SK-N-SH treated with all-trans-retinoic acid at 6 μM for 48 hours (cell line): ENCODE results near the gene FOXD4L6.
"Not testable (repeated sequence)": the region's sequence is repeated elsewhere in the genome, so short reads cannot be mapped to it uniquely, and the experiment has no call there.

Experiments
- ARNTL ChIP-seq: fragments of 450-650 bp; formaldehyde crosslinking; IDR thresholded peaks from 2 replicates; pipeline ENCODE4 v1.5.0; 2020; ENCODE audit warnings: low read depth, mild to moderate bottlenecking, moderate library complexity, borderline replicate concordance
- BACH2 ChIP-seq: fragments of 250-450 bp; sonication (Bioruptor Pico); IDR thresholded peaks from 2 replicates; pipeline ENCODE4 v1.9.0; 2021; ENCODE audit warnings: mild to moderate bottlenecking, borderline replicate concordance
- CREB5 ChIP-seq: fragments of 250-450 bp; sonication (Bioruptor Pico); IDR thresholded peaks from 2 replicates; pipeline ENCODE4 v1.5.1; 2020; ENCODE audit warnings: low read depth, mild to moderate bottlenecking, moderate library complexity
- CSRNP3 ChIP-seq: fragments of 250-450 bp; sonication (Bioruptor Pico); IDR thresholded peaks from 2 replicates; pipeline ENCODE4 v1.5.1; 2021; ENCODE audit warnings: mild to moderate bottlenecking, moderate library complexity
- ESRRG ChIP-seq: fragments of 250-450 bp; sonication (Bioruptor Pico); IDR thresholded peaks from 2 replicates; pipeline ENCODE4 v1.6.1; 2021; ENCODE audit warnings: mild to moderate bottlenecking
- ISL1 ChIP-seq: fragments of 250-450 bp; sonication (Bioruptor Pico); IDR thresholded peaks from 2 replicates; pipeline ENCODE4 v2.1.2; 2022; ENCODE audit warnings: mild to moderate bottlenecking, moderate library complexity
- PATZ1 ChIP-seq: fragments of 250-450 bp; sonication (Bioruptor Pico); IDR thresholded peaks from 2 replicates; pipeline ENCODE4 v1.8.0; 2020; ENCODE audit warnings: mild to moderate bottlenecking, moderate library complexity, borderline replicate concordance
- RARB ChIP-seq: fragments of 250-450 bp; sonication (Bioruptor Pico); IDR thresholded peaks from 2 replicates; pipeline ENCODE4 v1.8.0; 2021; ENCODE audit warnings: mild to moderate bottlenecking, moderate library complexity
- ZFP3 ChIP-seq: fragments of 250-450 bp; sonication (Bioruptor Pico); IDR thresholded peaks from 2 replicates; pipeline ENCODE4 v1.5.0; 2020; ENCODE audit warnings: mild to moderate bottlenecking, moderate library complexity
- ZFP30 ChIP-seq: fragments of 450-650 bp; formaldehyde crosslinking; IDR thresholded peaks from 2 replicates; pipeline ENCODE4 v1.5.0; 2022; ENCODE audit warnings: mild to moderate bottlenecking, moderate library complexity
- ZNF565 ChIP-seq: fragments of 450-650 bp; formaldehyde crosslinking; conservative IDR thresholded peaks from 2 replicates; pipeline ENCODE4 v1.5.0; 2020; ENCODE audit warnings: low read depth, mild to moderate bottlenecking, moderate library complexity
- ZNF70 ChIP-seq: fragments of 450-650 bp; formaldehyde crosslinking; IDR thresholded peaks from 2 replicates; pipeline ENCODE4 v1.5.0; 2020; ENCODE audit warnings: mild to moderate bottlenecking, moderate library complexity
- ZNF8 ChIP-seq: fragments of 450-650 bp; formaldehyde crosslinking; IDR thresholded peaks from 2 replicates; pipeline ENCODE4 v1.5.0; 2020; ENCODE audit warnings: mild to moderate bottlenecking, moderate library complexity

- not testable (repeated sequence) for TF ChIP-seq ZNF70 (CRISPR knock-in tag); ARNTL (CRISPR knock-in tag); ZNF8; PATZ1 (CRISPR knock-in tag); ZFP3 (CRISPR knock-in tag); ZFP30 (CRISPR knock-in tag); CSRNP3; BACH2 (CRISPR knock-in tag); RARB (CRISPR knock-in tag); CREB5 (CRISPR knock-in tag); ESRRG (CRISPR knock-in tag); ZNF565 (CRISPR knock-in tag); ISL1 (CRISPR knock-in tag)
Measured at GRCh38 chr9:41105557-41106253, 22.8 kb downstream of the FOXD4L6 start.
